H1 (cell line): ENCODE measurements around the gene CACNB4. TPM values are rescaled to one million over a fixed set of nuclear protein-coding genes. Genes with fewer than 3 reads are reported as not detected.

Experiments used
- CTCF ChIA-PET: fragments of 300-600 bp; sonication (Branson Sonifier 250); formaldehyde crosslinking; loops from one replicate; lab custom pipeline; 2021; ENCODE audit not compliant: partially characterized antibody; lab: Charles Lee
- POLR2A ChIA-PET: fragments of 300-600 bp; sonication (Branson Sonifier 250); formaldehyde crosslinking; loops from one replicate; lab custom pipeline; 2021; ENCODE audit warnings: inconsistent platforms; ENCODE audit not compliant: partially characterized antibody; lab: Charles Lee
- DNase-seq, 2 experiments: peaks; one replicate each; pipeline versions ENCODE4 v3.0.0 to v3.0.0-alpha.2; 2010 to 2022; ENCODE audit warnings: low spot score in 2 of 2, low read depth in 1 of 2, mixed read lengths in 1 of 2
- FAIRE-seq: peaks from 2 replicates; lab custom pipeline; 2011; peaks lifted over from hg19 to GRCh38; lab: Jason Lieb, UNC
- H2AFZ ChIP-seq: 2 replicates; pipeline ENCODE4 v1.8.1; 2012; ENCODE audit warnings: low read length, inconsistent platforms
- H2AK5ac ChIP-seq: 2 replicates; pipeline ENCODE4 v1.6.1; 2013; ENCODE audit warnings: low read depth, low read length
- H2BK120ac ChIP-seq: replicated peaks from 2 replicates; pipeline ENCODE3; 2013; ENCODE audit warnings: low read depth, low read length, inconsistent platforms
- H2BK12ac ChIP-seq: 2 replicates; pipeline ENCODE4 v1.6.1; 2013; ENCODE audit warnings: low read depth, low read length
- H2BK15ac ChIP-seq: 2 replicates; pipeline ENCODE4 v1.6.1; 2013; ENCODE audit warnings: low read length
- H2BK20ac ChIP-seq: 2 replicates; pipeline ENCODE4 v1.6.1; 2013; ENCODE audit warnings: low read length
- H2BK5ac ChIP-seq: 2 replicates; pipeline ENCODE4 v1.6.1; 2013; ENCODE audit warnings: low read depth, low read length
- H3K14ac ChIP-seq: 2 replicates; pipeline ENCODE4 v1.6.1; 2013; ENCODE audit warnings: inconsistent platforms; ENCODE audit not compliant: insufficient read length
- H3K18ac ChIP-seq: 2 replicates; pipeline ENCODE4 v1.6.1; 2013; ENCODE audit warnings: low read length; ENCODE audit errors: extremely low read depth
- H3K23ac ChIP-seq: 2 replicates; pipeline ENCODE4 v1.6.1; 2013; ENCODE audit warnings: inconsistent platforms; ENCODE audit not compliant: insufficient read length
- H3K23me2 ChIP-seq: 2 replicates; pipeline ENCODE4 v1.6.1; 2013; ENCODE audit warnings: low read depth, low read length
- H3K27ac ChIP-seq: 2 replicates; pipeline ENCODE4 v1.6.1; 2011; ENCODE audit warnings: low read depth, low read length, inconsistent platforms
- H3K27me3 ChIP-seq, 4 experiments: replicated peaks in 1 of 4; 1 replicate in 1 of 4; 2 replicates in 3 of 4; pipeline versions ENCODE4 v1.6.1 to v1.8.1; 2011 to 2013; ENCODE audit warnings: low read length in 3 of 4, mild to moderate bottlenecking in 3 of 4, inconsistent platforms in 2 of 4, mixed read lengths in 2 of 4, moderate library complexity in 1 of 4; ENCODE audit not compliant: control insufficient read depth in 3 of 4, insufficient read depth in 3 of 4; ENCODE audit errors: extremely low read depth in 1 of 4
- H3K36me3 ChIP-seq, 4 experiments: 2 replicates each; pipeline versions ENCODE4 v1.6.1 to v1.8.1; 2011 to 2013; ENCODE audit warnings: mild to moderate bottlenecking in 4 of 4, low read length in 3 of 4, moderate library complexity in 2 of 4, control low read depth in 1 of 4, inconsistent platforms in 1 of 4; ENCODE audit not compliant: insufficient read depth in 4 of 4, control insufficient read depth in 2 of 4
- H3K4ac ChIP-seq: replicated peaks from 2 replicates; pipeline ENCODE3; 2013; ENCODE audit warnings: low read length, low read depth, mixed read lengths, inconsistent platforms; ENCODE audit not compliant: insufficient read length
- H3K4me1 ChIP-seq, 4 experiments: replicated peaks in 1 of 4; 1 replicate in 1 of 4; 2 replicates in 3 of 4; pipeline versions ENCODE4 v1.6.1 to v1.8.1; 2011 to 2013; ENCODE audit warnings: low read length in 3 of 4, inconsistent platforms in 2 of 4, mixed read lengths in 1 of 4; ENCODE audit not compliant: insufficient read depth in 4 of 4, control insufficient read depth in 3 of 4
- H3K4me2 ChIP-seq, 2 experiments: 2 replicates each; pipeline versions ENCODE4 v1.6.1 to v1.8.1; 2011 to 2013; ENCODE audit warnings: low read depth in 2 of 2, low read length in 2 of 2, control low read depth in 1 of 2, inconsistent platforms in 1 of 2, mild to moderate bottlenecking in 1 of 2; ENCODE audit not compliant: insufficient read depth in 1 of 2
- H3K4me3 ChIP-seq, 4 experiments: fragments of 200-600, 300-600 bp in 1 of 4; sonication (generic), shearing (Covaris generic), sonication (Bioruptor Twin) in 1 of 4; 2 replicates each; pipeline versions ENCODE4 v1.5.1 to v1.8.1; 2011 to 2016; ENCODE audit warnings: low read length in 4 of 4, low read depth in 3 of 4, control low read depth in 2 of 4, inconsistent platforms in 2 of 4, mild to moderate bottlenecking in 2 of 4, mixed read lengths in 1 of 4, moderate library complexity in 1 of 4; ENCODE audit not compliant: insufficient read depth in 2 of 4; ENCODE audit errors: extremely low read depth in 1 of 4
- H3K56ac ChIP-seq: replicated peaks from 2 replicates; pipeline ENCODE3; 2013; ENCODE audit warnings: low read depth, mild to moderate bottlenecking, mixed read lengths, low read length, inconsistent platforms; ENCODE audit not compliant: insufficient read length
- H3K79me1 ChIP-seq: 2 replicates; pipeline ENCODE4 v1.6.1; 2013; ENCODE audit warnings: low read depth, low read length, control low read depth
- H3K79me2 ChIP-seq, 2 experiments: 2 replicates each; pipeline versions ENCODE4 v1.6.1 to v1.8.1; 2012 to 2013; ENCODE audit warnings: low read length in 2 of 2, mild to moderate bottlenecking in 2 of 2, inconsistent platforms in 1 of 2; ENCODE audit not compliant: insufficient read depth in 2 of 2, control insufficient read depth in 1 of 2
- H3K9ac ChIP-seq, 4 experiments: replicated peaks in 1 of 4; 1 replicate in 1 of 4; 2 replicates in 3 of 4; pipeline versions ENCODE4 v1.6.1 to v1.8.1; 2011 to 2013; ENCODE audit warnings: low read depth in 3 of 4, low read length in 3 of 4, control low read depth in 2 of 4, mild to moderate bottlenecking in 2 of 4, moderate library complexity in 2 of 4, inconsistent platforms in 1 of 4; ENCODE audit errors: extremely low read depth in 1 of 4
- H3K9me3 ChIP-seq, 2 experiments: 2 replicates each; pipeline versions ENCODE4 v1.6.1 to v1.8.1; 2012 to 2013; ENCODE audit warnings: mild to moderate bottlenecking in 2 of 2, moderate library complexity in 2 of 2, control low read depth in 1 of 2, inconsistent platforms in 1 of 2, low read depth in 1 of 2, low read length in 1 of 2, mixed read lengths in 1 of 2; ENCODE audit not compliant: insufficient read depth in 2 of 2
- H4K20me1 ChIP-seq, 2 experiments: replicated peaks in 1 of 2; 2 replicates each; pipeline versions ENCODE3 to v1.8.1; 2011 to 2013; ENCODE audit warnings: inconsistent platforms in 2 of 2, low read length in 2 of 2, mild to moderate bottlenecking in 1 of 2; ENCODE audit not compliant: insufficient read depth in 2 of 2, control insufficient read depth in 1 of 2
- H4K5ac ChIP-seq: 2 replicates; pipeline ENCODE4 v1.6.1; 2013; ENCODE audit warnings: low read length, low read depth, mixed read lengths, inconsistent platforms; ENCODE audit not compliant: insufficient read length
- H4K8ac ChIP-seq: 2 replicates; pipeline ENCODE4 v1.8.0; 2013; ENCODE audit warnings: mild to moderate bottlenecking, moderate library complexity, low read length, inconsistent platforms; ENCODE audit not compliant: insufficient read depth; ENCODE audit errors: extremely low read depth
- H4K91ac ChIP-seq: replicated peaks from 2 replicates; pipeline ENCODE3; 2013; ENCODE audit warnings: low read length, mixed read lengths, inconsistent platforms; ENCODE audit not compliant: insufficient read length
- RBBP5 ChIP-seq: IDR thresholded peaks from 2 replicates; pipeline ENCODE4 v1.7.1; 2012; ENCODE audit warnings: low read depth, mild to moderate bottlenecking, inconsistent platforms, low read length, moderate library complexity, borderline replicate concordance
- RNF2 ChIP-seq: fragments of 200-900, 300-1000 bp; sonication (generic); IDR thresholded peaks from 2 replicates; pipeline ENCODE4 v1.7.1; 2016; ENCODE audit warnings: borderline replicate concordance, low read depth, mild to moderate bottlenecking, antibody characterized with exemption, low read length; ENCODE audit not compliant: poor library complexity, severe bottlenecking; ENCODE audit errors: missing control alignments
- SP2 ChIP-seq: IDR thresholded peaks from 2 replicates; pipeline ENCODE4 v1.6.1; 2012; ENCODE audit warnings: mild to moderate bottlenecking, low read length, inconsistent platforms
- TAF1 ChIP-seq: IDR thresholded peaks from 2 replicates; pipeline ENCODE4 v1.6.1; 2011; ENCODE audit warnings: mild to moderate bottlenecking, low read depth, low read length
- WGBS, 2 experiments: shearing (Covaris generic) in 1 of 2; methylation state at CpG; one replicate each; pipeline versions ENCODE4 v1.1.6 to v1.1.7; 2013 to 2015; ENCODE audit warnings: low lambda C conversion rate in 2 of 2, mixed read lengths in 2 of 2, inconsistent platforms in 1 of 2, low coverage in 1 of 2, missing lambda C conversion rate in 1 of 2; ENCODE audit not compliant: insufficient replicate concordance in 2 of 2, insufficient coverage in 1 of 2, insufficient read length in 1 of 2; ENCODE audit errors: extremely low coverage in 1 of 2, missing lambda C conversion rate in 1 of 2; 5-methylcytosine and 5-hydroxymethylcytosine counted together
- polyA plus RNA-seq, 7 experiments: library from polyadenylated mRNA; depleted of rRNA in 3 of 7; stranded (reverse) in 5 of 7; unstranded in 2 of 7; fragments of >200 nt in 5 of 7; fragments of 200-250 nt in 2 of 7; gene quantifications; 1 replicate in 5 of 7; 2 replicates in 1 of 7; 4 replicates in 1 of 7; pipeline versions ENCODE4 v1.2.1 to v1.2.3, GENCODE V29; 2011 to 2013; ENCODE audit warnings: missing spikeins in 2 of 7, mixed read lengths in 2 of 7
- total RNA-seq: library from RNA; stranded (reverse); fragmentation: NEBNext Ultra II Directional; extraction: Animal tissue kit (Norgen Biotek cat#: 25700); gene quantifications from 2 replicates; pipeline ENCODE4 v1.2.1, GENCODE V29; 2021

Gene CACNB4
- total and polyA plus RNA-seq, 2 of the 8 experiments (the other 6 are each of a cell fraction or from before 2014, with no cell fraction given), result 2.0 to 4.0 TPM

DNA sequence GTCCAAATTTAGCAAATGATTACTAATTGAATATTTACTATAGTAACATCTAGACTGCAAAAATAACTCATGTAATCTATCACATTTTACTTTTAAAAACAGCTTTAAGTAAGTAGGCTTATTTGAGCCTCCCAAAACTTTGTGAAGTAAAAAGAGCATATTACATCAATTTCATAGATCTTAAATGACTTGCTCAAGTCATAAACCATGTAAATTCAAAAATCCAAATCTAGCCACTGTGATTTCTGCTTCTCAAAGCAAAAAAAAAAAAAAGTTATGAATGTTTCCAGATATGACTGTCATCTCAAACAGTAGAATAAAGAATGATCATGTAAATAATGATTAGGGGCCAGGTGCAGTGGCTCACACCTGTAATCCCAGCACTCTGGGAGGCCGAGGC, 37.5 kb downstream of the CACNB4 start:
- Histone ChIP-seq H3K4me3 (no peak overlapping the region), H3K4me2 (no peak overlapping the region), H3K9me3 (peaks cover 9 to 10% of the 10 kb centered on the region in 2 experiments; a peak in 3 of 4 replicates), H3K4me1 (no peaks in the 10 kb centered on the region; a peak in 2 of 7 replicates), H2BK20ac (no peak overlapping the region), H2AFZ (no peak overlapping the region), H3K79me2 (no peaks in the 10 kb centered on the region), H3K27ac (no peak overlapping the region), H3K14ac (no peak overlapping the region), H3K36me3 (no peaks in the 10 kb centered on the region), H3K23me2 (no peaks in the 10 kb centered on the region), H2BK12ac (no peak overlapping the region), H2BK5ac (no peak overlapping the region), H2AK5ac (no peak overlapping the region), H3K79me1 (no peaks in the 10 kb centered on the region), H4K8ac (no peak overlapping the region), H2BK120ac (no peak overlapping the region), H3K18ac (no peak overlapping the region), H3K23ac (no peak overlapping the region), H4K91ac (no peak overlapping the region), H4K5ac (no peak overlapping the region), H2BK15ac (no peak overlapping the region), H3K56ac (no peak overlapping the region), H3K27me3 (no peaks in the 10 kb centered on the region), H3K9ac (no peak overlapping the region), H4K20me1 (no peaks in the 10 kb centered on the region), H3K4ac (no peak overlapping the region)
- WGBS, 2 experiments, result 75% methylated on average over 1 of the region's 1 CpG; no CpG with 5 or more reads in 1 of the 2 experiments
- FAIRE-seq (no peak), DNase-seq (no peak)
- ChIA-PET POLR2A (no interaction called here), CTCF (interaction anchor here (0.6 to 1.6 kb wide), 4 partner anchors 9 to 14 kb away, joined by 3 to 5 read pairs (median 4); no protein-coding TSS in a partner anchor)
- TF ChIP-seq RNF2 (no peak), TAF1 (no peak), SP2 (no peak), RBBP5 (no peak)
